ENCODE measurements around the gene DOCK11.

DNA sequence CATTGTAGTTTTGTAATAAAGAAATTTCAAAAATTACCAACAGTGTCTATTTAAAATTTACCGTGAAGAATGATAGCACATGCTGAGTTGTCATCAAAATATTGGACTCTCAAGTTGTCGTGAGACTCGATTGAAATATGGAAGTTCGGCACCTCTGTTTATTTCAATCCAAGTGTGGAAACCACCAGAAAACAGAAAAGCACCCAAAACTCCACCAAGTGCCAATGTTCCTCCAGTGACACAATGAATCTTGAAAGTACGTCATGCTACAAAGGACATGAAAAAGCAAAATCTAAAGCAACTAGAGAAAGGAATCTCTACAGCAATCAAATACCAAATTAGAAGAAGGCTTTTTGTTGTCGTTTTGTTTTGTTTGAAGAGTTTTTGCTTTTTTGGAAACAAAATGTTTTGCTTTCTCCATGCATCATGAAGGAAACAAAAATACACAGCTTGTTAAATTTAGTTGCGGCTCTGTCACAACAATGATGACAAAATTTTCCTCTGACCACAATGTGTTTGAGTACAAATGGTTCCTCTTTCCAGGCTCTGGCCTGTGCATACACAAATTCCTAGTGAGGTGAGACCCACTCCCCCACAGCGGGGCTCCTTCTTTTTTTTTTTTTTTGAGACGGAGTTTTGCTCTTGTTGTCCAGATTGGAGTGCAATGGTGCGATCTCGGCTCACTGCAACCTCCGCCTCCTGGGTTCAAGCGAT, 222.2 kb downstream of the DOCK11 start:
- TF ChIP-seq FOXM1 (IDR thresholded peaks at IDR 0.05; ENCODE audit: borderline replicate concordance): no peak
- no peak for TF ChIP-seq SUZ12 (IDR thresholded peaks at IDR 0.05)
- no peak for TF ChIP-seq SP1 (IDR thresholded peaks at IDR 0.05)
- no peak for TF ChIP-seq NFRKB (IDR thresholded peaks at IDR 0.05)
- TF ChIP-seq ZNF384 (IDR thresholded peaks at IDR 0.05): no peak
- no peak for TF ChIP-seq FOXK2 (IDR thresholded peaks at IDR 0.05)
- TF ChIP-seq TARDBP (IDR thresholded peaks at IDR 0.05): no peak
- TF ChIP-seq HDGF (IDR thresholded peaks at IDR 0.05; ENCODE audit: borderline replicate concordance): no peak
- TF ChIP-seq FOXA1 (IDR thresholded peaks at IDR 0.05): no peak
- TF ChIP-seq BHLHE40 (IDR thresholded peaks at IDR 0.05; ENCODE audit: borderline replicate concordance): no peak
- TF ChIP-seq, protein P1, sequence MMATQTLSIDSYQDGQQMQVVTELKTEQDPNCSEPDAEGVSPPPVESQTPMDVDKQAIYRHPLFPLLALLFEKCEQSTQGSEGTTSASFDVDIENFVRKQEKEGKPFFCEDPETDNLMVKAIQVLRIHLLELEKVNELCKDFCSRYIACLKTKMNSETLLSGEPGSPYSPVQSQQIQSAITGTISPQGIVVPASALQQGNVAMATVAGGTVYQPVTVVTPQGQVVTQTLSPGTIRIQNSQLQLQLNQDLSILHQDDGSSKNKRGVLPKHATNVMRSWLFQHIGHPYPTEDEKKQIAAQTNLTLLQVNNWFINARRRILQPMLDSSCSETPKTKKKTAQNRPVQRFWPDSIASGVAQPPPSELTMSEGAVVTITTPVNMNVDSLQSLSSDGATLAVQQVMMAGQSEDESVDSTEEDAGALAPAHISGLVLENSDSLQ (IDR thresholded peaks at IDR 0.05): no peak

Measured in HEK293T (cell line).